Stimulated activated CD4-positive, alpha-beta T cell treated with anti-CD3 and anti-CD28 coated beads, Interleukin-12 subunit alpha, Interleukin-12 subunit beta, amount 100 ng/mL, for 48 hours (primary cell): ENCODE results near the gene SLC35G1.

ENCODE experiments used
- DNase-seq, 3 donors: peaks; one replicate each; pipeline ENCODE4 v3.0.0-alpha.2; 2020; ENCODE audit warnings: low read depth in 2 of 3, low spot score in 1 of 3

Gene SLC35G1

DNA sequence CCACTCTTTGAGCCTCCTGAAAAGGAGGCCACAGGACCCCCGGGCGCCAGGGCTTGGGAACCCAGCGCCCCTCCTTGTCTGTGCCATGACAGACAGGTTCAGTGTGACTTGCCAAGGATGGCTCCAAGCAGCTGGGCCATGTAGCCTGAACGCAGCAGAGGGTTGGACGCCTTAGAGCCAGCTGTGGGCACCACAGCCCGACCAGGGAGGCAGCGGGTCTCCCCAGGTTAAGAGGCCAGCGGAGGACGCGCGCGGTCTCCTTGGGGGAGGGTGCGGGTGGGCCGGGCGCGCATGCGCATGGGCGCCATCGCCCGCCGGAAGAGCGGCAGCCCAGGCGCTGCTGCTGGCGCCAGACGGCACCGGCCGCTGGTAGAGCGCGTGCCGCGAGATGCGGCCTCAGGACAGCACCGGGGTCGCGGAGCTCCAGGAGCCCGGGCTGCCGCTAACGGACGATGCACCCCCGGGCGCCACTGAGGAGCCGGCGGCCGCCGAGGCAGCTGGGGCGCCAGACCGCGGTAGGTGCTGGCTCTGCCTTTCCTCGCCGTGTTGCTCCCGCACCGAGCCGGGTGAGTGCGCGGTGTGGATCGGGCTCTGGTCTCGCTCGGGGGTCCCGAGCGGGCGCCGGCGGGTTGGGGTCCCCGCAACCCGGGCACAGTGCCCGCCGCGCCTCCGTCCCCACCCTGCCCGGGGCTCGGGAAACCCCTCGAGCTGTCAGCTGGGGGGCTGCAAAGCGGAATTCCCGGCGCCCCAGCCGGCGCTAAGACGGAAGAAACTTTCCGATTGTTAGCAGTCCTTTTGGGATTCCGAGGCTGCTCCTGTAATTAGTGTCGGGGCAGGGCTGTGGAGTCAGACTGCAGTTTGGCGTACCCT, at the start of gene SLC35G1:
TSS of gene SLC35G1 (plus strand) at position 333 of the 870 bp plus-strand sequence. CDS start at position 389, 56 bp downstream.
- peak; percentile 41 to 61 (median 53) for DNase-seq

DNA sequence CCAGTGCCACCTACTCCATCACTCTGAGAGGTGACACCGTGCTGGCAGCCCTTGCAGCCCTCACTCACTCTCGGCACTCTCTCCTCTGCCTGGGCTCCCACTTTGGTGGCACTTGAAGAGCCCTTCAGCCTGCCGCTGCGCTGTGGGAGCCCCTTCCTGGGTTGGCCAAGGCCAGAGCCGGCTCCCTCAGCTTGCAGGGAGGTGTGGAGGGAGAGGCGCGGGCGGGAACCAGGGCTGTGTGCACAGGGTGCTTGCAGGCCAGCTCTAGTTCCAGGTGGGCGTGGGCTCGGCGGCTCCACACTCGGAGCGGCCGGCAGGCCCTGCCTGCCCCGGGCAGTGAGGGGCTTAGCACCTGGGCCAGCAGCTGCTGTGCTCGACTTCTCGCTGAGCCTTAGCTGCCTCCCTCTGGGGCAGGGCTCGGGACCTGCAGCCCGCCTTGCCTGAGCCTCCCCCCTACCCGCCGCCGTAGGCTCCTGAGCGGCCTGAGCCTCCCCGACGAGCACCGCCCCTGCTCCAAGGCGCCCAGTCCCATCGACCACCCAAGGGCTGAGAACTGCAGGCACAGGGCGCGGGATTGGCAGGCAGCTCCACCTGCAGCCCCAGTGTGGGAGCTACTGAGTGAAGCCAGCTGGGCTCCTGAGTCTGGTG, 48.7 kb upstream of the SLC35G1 start:
- no peak for DNase-seq

DNA sequence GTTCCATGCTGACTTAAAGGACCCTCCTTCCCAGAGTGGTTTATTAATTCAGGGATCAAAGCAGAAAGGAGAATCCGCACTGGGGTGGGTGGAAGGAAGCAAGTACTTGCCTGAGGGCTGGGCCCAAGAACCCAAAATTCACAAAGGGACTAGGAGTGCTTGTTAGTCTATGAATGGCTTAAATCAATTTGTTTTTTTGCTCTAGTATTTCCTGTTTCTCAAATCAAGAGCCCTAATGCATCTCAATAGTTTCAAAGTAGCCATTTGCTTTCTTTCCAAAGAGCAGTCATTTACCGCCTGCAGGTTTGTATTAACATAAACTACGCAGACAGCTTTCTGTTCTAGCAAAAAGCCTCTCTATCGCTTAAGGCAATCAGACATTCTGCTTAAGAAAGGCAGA, 44.2 kb upstream of the SLC35G1 start:
- DNase-seq = no peak

GRCh38 chr10:93850031-93851015, 43.5 kb upstream of the SLC35G1 start:
- no peak for DNase-seq

DNA sequence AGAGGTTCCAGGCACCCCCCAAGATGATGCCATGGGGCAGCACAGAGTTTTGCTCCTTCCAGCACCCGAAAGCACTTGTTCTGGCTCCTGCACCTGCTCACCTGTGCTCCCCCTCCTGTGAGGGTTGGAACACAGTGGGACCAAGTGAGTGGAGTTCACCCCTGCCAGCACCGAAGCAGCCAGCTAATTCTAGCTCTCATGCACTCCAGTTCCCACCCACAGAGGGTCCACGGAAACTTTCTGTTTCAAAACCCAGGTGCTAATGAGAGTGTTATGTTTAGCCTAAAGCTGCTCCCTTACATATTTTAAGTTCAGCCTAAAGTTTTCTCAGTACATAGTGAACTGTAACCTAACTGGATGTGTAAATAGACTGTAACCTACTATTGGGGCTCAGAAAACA, 42.6 kb upstream of the SLC35G1 start:
- no peak for DNase-seq

DNA sequence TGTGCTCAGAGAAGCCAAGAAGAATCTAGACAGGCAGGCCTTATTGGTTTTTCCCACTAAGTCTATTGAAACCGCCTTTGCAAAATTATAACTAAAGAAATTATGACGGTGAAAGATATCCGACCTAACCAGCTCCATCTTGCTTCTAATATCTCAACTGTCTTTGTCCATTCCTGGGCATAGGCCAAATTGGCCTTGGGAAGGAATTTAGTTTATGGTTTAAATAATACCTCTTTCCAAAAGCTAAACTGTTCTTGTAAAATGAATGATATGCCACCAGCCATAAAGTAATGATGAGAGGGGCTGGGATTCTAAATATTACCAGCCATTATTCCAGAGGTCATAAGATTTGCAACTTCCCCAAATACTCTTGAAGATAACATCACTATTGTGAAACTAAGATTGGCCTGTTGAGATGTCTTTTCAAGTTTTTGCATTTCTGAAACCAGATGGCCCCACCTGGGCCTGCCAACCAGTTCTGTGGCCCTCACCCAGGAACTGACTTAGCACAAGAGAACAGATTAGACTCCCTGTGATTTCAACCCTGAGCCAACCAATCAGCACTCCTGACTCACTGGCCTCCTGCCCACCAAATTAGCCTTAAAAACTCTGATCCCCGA, 41.2 kb upstream of the SLC35G1 start:
- no peak for DNase-seq

DNA sequence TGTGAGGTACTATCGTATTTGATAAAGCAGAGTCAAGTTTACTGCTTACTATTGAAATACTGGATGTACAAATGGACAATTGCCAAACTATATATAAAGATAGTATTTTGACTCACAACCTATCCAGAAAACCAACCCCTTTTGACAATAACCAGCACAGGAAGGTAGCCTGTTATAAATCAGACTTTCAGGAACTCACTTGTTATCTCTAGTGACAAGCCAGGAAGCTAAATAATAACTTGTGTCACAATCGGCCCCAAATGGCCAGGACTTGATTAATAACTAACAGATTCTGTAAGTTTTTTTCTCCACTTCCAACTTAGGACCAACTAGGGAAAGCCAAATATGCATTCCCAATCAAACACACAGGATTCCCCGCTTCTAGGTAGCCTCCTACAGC, 38.8 kb upstream of the SLC35G1 start:
- no peak for DNase-seq

GRCh38 chr10:93856349-93857145, 37.2 kb upstream of the SLC35G1 start:
- no peak for DNase-seq

GRCh38 chr10:93859049-93859655, 34.6 kb upstream of the SLC35G1 start:
- DNase-seq = peak in 1 of 3 donors; percentile 5

- no peak for DNase-seq
Measured at GRCh38 chr10:93861825-93862224, 32.0 kb upstream of the SLC35G1 start.

DNA sequence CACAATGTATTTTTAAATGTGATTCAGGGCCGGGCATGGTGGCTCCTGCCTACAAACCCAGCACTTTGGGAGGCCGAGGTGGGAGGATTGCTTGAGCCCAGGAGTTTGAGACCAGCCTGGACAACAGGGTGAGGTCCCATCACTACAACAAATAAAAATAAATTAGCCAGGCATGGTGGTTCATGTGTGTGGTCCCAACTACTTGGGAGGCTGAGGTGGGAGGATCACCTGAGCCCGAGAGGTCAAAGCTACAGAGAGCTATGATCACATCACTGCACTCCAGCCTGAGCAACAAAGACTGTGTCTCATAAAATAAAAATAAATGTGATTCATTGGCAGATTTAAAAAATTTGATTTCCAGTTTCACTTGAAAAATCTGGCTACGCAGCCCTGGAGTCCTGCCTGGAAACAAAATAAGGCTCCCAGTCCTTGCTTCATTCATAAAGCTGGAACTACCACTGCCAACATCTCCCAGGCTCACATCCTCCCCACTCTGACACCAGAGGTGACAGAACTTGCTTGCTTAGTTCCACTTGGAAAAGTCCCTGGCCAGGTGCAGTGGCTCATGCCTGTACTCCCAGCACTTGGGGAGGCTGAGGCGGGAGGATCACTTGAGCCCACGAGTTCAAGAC, 27.9 kb upstream of the SLC35G1 start:
- no peak for DNase-seq

DNA sequence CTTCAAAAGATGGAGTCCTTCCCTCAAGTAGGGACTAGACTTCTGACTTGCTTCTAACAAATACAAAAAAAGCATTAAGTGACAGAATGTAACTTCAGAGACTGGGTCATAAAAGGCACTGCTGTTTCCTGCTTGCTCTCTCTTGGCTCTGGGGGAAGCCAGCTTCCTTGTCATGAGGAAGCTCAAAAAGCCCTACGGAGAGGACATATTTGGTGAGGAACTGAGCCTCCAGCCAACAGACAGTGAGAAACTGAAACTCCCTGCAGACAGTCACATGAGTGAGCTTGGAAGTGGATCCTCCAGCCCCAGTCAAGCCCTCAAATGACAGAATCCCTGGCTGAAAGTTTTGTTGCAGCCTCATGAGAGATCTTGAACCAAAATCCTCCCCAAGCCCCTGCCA, 26.3 kb upstream of the SLC35G1 start:
- DNase-seq = no peak

DNA sequence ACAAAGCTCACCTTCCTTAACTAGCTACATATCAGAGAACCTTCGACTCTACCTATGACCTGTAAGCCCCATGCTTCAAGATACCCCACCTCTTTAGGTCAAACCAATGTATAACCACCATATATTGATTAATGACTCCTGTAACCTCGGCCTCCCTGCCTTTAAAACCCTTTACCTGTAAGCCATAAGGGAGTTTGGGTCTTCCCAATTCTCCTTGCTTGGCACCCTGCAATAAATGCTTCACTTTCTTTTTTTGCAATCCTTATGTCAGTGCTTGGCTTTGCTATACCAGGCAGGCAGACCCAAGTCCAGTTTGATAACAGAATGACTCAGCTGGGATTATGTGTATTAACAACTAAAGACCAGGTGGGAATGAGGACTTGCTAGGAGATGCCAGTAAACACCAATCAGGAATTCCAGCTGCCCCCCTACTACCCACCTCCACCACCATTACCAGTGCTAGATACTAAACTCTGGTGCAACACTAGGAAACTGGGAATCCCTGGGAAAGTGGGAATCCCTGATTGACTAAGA, 22.0 kb upstream of the SLC35G1 start:
- no peak for DNase-seq

DNA sequence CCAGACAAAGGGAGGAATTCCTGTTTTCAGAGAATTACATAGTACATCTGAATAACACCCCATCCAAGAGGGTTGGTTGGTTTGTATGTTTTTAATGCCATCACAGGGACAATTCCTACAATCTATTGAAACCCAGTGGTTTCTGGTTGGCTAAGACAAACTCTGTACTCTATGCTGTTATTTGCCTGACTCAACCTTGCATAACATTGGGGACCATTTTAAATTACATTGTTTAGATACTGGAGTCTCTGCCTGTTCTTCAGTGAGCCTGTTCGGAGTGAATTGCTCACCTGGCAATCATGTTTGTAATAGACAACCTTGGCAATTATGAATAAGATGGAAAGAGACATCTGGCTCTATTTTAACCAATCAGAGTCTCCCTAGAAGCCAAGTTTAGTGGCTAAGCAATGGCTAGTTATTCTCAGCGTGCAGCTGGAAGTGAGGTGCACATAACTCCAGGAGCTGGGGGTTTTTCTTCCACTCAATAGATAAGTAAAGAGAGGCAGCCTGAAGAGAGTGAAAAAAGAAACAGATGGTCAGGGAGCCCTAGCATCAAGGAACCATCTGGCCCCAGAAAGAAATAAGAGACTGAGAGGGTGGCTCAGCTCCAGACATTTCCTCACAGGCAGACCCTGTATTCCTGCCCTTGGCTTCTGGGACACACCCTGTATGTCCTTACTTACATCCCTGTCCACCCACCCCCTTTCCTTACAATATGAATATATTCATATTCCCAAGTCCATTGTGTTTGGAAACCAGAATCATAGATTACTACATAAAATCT, 21.2 kb upstream of the SLC35G1 start:
- no peak for DNase-seq

- no peak for DNase-seq
Measured at GRCh38 chr10:93873420-93874115, 20.2 kb upstream of the SLC35G1 start.

DNA sequence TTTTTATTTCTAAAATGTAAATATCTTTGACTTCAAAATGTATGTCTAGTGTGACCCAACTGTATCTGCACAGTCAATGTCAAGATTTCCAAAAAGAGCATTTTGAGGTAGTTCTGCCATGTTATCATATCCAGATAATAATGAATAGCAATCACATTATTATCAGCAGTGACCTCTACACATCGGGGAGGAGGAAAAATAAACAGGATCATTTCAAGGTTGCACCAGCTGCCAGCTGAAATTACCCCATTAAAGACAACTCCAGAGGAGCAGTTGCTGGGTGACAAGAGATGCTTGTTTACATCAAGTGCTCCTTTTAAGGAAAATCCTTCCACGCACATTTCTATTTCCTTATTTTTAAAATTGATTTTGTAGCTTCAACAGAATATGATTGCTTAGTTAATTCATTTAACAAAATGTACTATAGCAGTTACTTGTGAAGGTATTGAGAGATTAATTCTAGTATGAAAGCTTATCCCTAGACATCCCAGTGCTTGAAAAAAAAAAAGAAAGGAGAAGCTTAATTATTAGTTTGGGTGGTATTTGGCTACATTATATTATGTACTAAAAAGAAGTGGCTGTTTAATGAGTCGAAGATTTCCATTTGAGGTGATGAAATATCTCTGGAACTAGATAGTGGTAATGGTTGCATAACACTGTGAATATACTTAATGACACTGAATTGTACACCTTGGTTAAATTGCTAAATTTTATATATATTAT, 19.3 kb upstream of the SLC35G1 start:
- DNase-seq = no peak

DNA sequence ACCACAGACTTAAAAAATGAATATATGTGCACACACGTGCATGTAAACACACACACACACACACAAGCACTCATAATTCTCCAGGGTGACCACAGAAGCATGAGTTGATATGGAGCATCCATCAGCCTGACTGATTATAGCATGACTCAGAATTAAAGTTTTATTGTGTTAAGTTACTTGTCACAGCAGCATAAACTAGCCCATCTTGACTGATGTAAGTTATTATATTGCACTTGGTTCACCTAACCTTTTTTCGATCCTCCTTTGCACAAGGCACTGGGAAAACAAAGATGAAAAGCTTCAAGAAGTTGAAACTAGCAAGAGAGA, 18.8 kb upstream of the SLC35G1 start:
- DNase-seq = no peak
